DOHH2 (cell line): ENCODE data around the gene ANKS1B.

ENCODE experiments used
- H3F3A ChIP-seq: fragments of 200-600 bp; sonication (generic), shearing (Covaris generic); 2 replicates; pipeline ENCODE4 v1.6.0; 2016; ENCODE audit warnings: antibody characterized with exemption, mild to moderate bottlenecking; ENCODE audit not compliant: control insufficient read depth, insufficient read depth
- H3K27ac ChIP-seq: fragments of 200-600 bp; sonication (generic); 2 replicates; pipeline ENCODE4 v1.5.1; 2014; ENCODE audit warnings: low read depth, mild to moderate bottlenecking, low read length, moderate library complexity
- H3K27me3 ChIP-seq: fragments of 200-600 bp; sonication (generic); 2 replicates; pipeline ENCODE4 v1.6.1; 2014; ENCODE audit warnings: mild to moderate bottlenecking, low read length, mixed read lengths; ENCODE audit not compliant: control insufficient read depth
- H3K36me3 ChIP-seq: fragments of 200-600 bp; sonication (generic); 2 replicates; pipeline ENCODE4 v1.6.1; 2014; ENCODE audit warnings: mild to moderate bottlenecking, low read length, moderate library complexity, mixed read lengths; ENCODE audit not compliant: control insufficient read depth
- H3K4me1 ChIP-seq: fragments of 200-600 bp; sonication (generic); 2 replicates; pipeline ENCODE4 v1.6.1; 2014; ENCODE audit warnings: mild to moderate bottlenecking, low read length, mixed read lengths; ENCODE audit not compliant: control insufficient read depth
- H3K4me2 ChIP-seq: fragments of 200-600 bp; sonication (generic); 2 replicates; pipeline ENCODE4 v1.6.0; 2014; ENCODE audit warnings: mild to moderate bottlenecking, low read length, moderate library complexity
- H3K4me3 ChIP-seq: fragments of 200-600 bp; sonication (generic); 2 replicates; pipeline ENCODE4 v1.5.1; 2014; ENCODE audit warnings: mild to moderate bottlenecking, low read length, mixed read lengths
- H3K79me2 ChIP-seq: fragments of 200-600 bp; sonication (generic); 2 replicates; pipeline ENCODE4 v1.6.1; 2014; ENCODE audit warnings: mild to moderate bottlenecking, low read length, mixed read lengths; ENCODE audit not compliant: control insufficient read depth
- H3K9me2 ChIP-seq: fragments of 200-600 bp; sonication (generic); replicated peaks from 2 replicates; pipeline ENCODE4 v1.6.1; 2014; ENCODE audit warnings: mild to moderate bottlenecking, low read length, mixed read lengths; ENCODE audit not compliant: control insufficient read depth
- H3K9me3 ChIP-seq: fragments of 200-600 bp; sonication (generic); 2 replicates; pipeline ENCODE4 v1.6.1; 2014; ENCODE audit warnings: antibody characterized with exemption, low read length, mixed read lengths; ENCODE audit not compliant: control insufficient read depth, insufficient read depth
- H4K20me1 ChIP-seq: fragments of 200-600 bp; sonication (generic); 2 replicates; pipeline ENCODE4 v1.6.0; 2014; ENCODE audit warnings: low read depth, mild to moderate bottlenecking, antibody characterized with exemption, low read length, moderate library complexity; ENCODE audit not compliant: control insufficient read depth, insufficient read depth
- CTCF ChIP-seq: fragments of 200-600 bp; sonication (generic); IDR thresholded peaks from one replicate; pipeline ENCODE4 v1.5.1; 2014; ENCODE audit warnings: antibody characterized with exemption, mild to moderate bottlenecking, low read depth, low read length; ENCODE audit not compliant: poor library complexity, severe bottlenecking
- EZH2phosphoT487 ChIP-seq: fragments of 200-600 bp; sonication (generic); IDR thresholded peaks from 2 replicates; pipeline ENCODE4 v1.6.1; 2017; ENCODE audit warnings: borderline replicate concordance, mild to moderate bottlenecking, antibody characterized with exemption, low read length, moderate library complexity, mixed read lengths

The ANKS1B gene

DNA sequence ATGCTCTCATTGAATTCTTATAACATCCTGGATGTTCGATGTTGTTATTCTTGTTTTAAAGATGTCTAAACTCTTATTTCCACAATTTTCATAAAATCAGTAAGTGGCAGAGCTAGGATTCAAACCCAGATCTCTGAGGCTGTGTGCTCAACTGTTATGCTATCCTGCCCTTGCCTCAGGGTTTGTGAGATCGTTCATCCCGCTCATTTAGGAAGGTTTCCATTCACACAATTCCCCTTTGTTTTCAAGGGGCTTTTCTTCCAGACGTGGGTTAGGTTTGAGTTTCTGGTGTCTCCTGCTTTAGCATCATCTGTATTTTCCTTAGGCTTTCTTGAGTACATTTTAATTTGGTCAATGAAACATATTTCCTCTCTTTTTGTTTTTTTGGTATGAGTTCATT is 1270.3 kb downstream of the ANKS1B start:
- H3K4me1 ChIP-seq, result peaks cover 8% of the 10 kb centered on the region
- H3K4me2 ChIP-seq, result no peak overlapping the region
- H3K79me2 ChIP-seq, result no peaks in the 10 kb centered on the region
- H4K20me1 ChIP-seq, result no peaks in the 10 kb centered on the region
- no peaks in the 10 kb centered on the region for H3K27me3 ChIP-seq
- TF ChIP-seq CTCF, result no peak
- no peak for TF ChIP-seq EZH2phosphoT487
- H3K9me3 ChIP-seq, result no peaks in the 10 kb centered on the region
- H3K36me3 ChIP-seq, result peaks cover 15% of the 10 kb centered on the region
- no peak overlapping the region for H3K4me3 ChIP-seq
- H3K9me2 ChIP-seq, result no peaks in the 10 kb centered on the region
- H3K27ac ChIP-seq, result no peak overlapping the region
- H3F3A ChIP-seq, result no peaks in the 10 kb centered on the region

DNA sequence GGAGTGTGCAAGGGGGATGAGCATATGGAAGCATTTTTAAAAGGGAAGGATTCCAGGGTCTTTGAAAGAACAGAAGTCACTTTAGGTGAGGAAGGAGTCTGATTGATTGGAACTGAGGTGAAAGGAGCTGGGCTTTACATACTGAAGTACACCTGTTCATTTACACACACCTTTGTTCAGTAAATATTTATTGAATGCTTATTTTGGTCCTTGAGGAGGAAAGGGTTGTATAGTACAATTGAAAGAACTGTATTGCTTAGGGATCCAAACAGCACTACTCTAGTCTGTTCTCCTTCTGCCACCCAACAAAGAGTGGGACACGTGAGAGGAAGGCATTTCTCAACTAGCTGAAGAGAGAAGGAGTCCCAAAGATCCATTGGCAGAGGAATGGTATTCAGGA is 1275.7 kb downstream of the ANKS1B start:
- Histone ChIP-seq H3K79me2 (no peaks in the 10 kb centered on the region), H3F3A (no peaks in the 10 kb centered on the region), H3K27me3 (no peaks in the 10 kb centered on the region), H3K4me3 (no peak overlapping the region), H3K9me2 (no peaks in the 10 kb centered on the region), H3K9me3 (no peaks in the 10 kb centered on the region), H3K4me1 (no peaks in the 10 kb centered on the region), H3K27ac (no peak overlapping the region), H4K20me1 (no peaks in the 10 kb centered on the region), H3K36me3 (peaks cover 22% of the 10 kb centered on the region), H3K4me2 (no peak overlapping the region)
- no peak for TF ChIP-seq EZH2phosphoT487
- no peak for TF ChIP-seq CTCF

- H3K4me3 ChIP-seq, result no peak overlapping the region
- H3K4me2 ChIP-seq, result no peak overlapping the region
- H3K36me3 ChIP-seq, result peaks cover 24% of the 10 kb centered on the region
- H3K27me3 ChIP-seq, result no peaks in the 10 kb centered on the region
- H3K4me1 ChIP-seq, result peaks cover 4% of the 10 kb centered on the region; the same call in 1 of the 2 replicates
- TF ChIP-seq EZH2phosphoT487, result no peak
- no peak for TF ChIP-seq CTCF
- no peaks in the 10 kb centered on the region for H3F3A ChIP-seq
- no peaks in the 10 kb centered on the region for H4K20me1 ChIP-seq
- H3K79me2 ChIP-seq, result no peaks in the 10 kb centered on the region
- H3K9me2 ChIP-seq, result no peaks in the 10 kb centered on the region
- no peaks in the 10 kb centered on the region for H3K9me3 ChIP-seq
- H3K27ac ChIP-seq, result no peak overlapping the region
These were observed 1283.6 kb downstream of the ANKS1B start for GRCh38 chr12:98701166-98701565.

DNA sequence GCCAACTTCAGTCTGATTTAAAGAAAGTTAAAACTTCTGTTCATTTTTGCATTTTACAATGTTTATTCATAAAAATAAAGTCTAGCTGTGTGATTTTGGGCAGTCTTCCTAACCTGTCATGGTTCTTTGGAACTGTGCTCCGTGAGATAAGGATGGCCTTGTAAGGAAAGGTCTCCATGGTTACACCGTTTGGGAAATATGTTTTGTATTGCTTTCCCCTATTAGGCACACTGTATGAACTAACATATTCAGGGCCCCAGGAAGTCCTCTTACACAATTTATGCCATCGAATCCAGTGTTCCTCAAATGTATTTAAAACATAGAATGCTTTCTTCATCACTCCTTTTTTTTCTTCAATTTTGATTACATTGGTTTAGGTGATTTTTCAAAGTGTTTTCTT is 1285.2 kb downstream of the ANKS1B start:
- Histone ChIP-seq H3K9me2 (no peaks in the 10 kb centered on the region), H3K4me1 (peaks cover 4% of the 10 kb centered on the region; the same call in 1 of the 2 replicates), H3F3A (no peaks in the 10 kb centered on the region), H3K27ac (no peak overlapping the region), H3K27me3 (no peaks in the 10 kb centered on the region), H3K4me2 (no peak overlapping the region), H3K36me3 (peaks cover 28% of the 10 kb centered on the region), H3K4me3 (no peak overlapping the region), H3K9me3 (no peaks in the 10 kb centered on the region), H3K79me2 (no peaks in the 10 kb centered on the region), H4K20me1 (no peaks in the 10 kb centered on the region)
- TF ChIP-seq CTCF, result no peak
- no peak for TF ChIP-seq EZH2phosphoT487
